IMR-90 (cell line): Measurements from ENCODE around the gene CAB39.

Experiments used
- BHLHE40 ChIP-seq: fragments of 150-350 bp; IDR thresholded peaks from 2 replicates; pipeline ENCODE4 v1.6.1; 2016; ENCODE audit warnings: mild to moderate bottlenecking, low read depth, low read length
- CHD1 ChIP-seq: IDR thresholded peaks from 2 replicates; pipeline ENCODE4 v1.6.1; 2012; ENCODE audit warnings: low read depth, low read length, improper control_type of control experiment
- TF ChIP-seq, protein P1 (sequence below): conservative IDR thresholded peaks from 2 replicates; pipeline ENCODE4 v1.5.1; 2012; ENCODE audit warnings: mild to moderate bottlenecking, low read depth, low read length, improper control_type of control experiment

- TF ChIP-seq, protein P1, sequence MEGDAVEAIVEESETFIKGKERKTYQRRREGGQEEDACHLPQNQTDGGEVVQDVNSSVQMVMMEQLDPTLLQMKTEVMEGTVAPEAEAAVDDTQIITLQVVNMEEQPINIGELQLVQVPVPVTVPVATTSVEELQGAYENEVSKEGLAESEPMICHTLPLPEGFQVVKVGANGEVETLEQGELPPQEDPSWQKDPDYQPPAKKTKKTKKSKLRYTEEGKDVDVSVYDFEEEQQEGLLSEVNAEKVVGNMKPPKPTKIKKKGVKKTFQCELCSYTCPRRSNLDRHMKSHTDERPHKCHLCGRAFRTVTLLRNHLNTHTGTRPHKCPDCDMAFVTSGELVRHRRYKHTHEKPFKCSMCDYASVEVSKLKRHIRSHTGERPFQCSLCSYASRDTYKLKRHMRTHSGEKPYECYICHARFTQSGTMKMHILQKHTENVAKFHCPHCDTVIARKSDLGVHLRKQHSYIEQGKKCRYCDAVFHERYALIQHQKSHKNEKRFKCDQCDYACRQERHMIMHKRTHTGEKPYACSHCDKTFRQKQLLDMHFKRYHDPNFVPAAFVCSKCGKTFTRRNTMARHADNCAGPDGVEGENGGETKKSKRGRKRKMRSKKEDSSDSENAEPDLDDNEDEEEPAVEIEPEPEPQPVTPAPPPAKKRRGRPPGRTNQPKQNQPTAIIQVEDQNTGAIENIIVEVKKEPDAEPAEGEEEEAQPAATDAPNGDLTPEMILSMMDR: no peak
- no peak for TF ChIP-seq BHLHE40
- TF ChIP-seq CHD1: no peak
Observed at GRCh38 chr2:230773039-230773773, 60.6 kb downstream of the CAB39 start.
